KMS-11 (cell line): ENCODE measurements around the gene ZRANB2.

ENCODE experiments used
- H2AFZ ChIP-seq: fragments of 200-600 bp; sonication (generic); 2 replicates; pipeline ENCODE4 v1.6.1; 2016; ENCODE audit warnings: antibody characterized with exemption, mixed run types, low read depth
- H3K27ac ChIP-seq: fragments of 200-600 bp; sonication (generic); 2 replicates; pipeline ENCODE4 v1.6.1; 2016; ENCODE audit warnings: mild to moderate bottlenecking, mixed run types
- H3K27me3 ChIP-seq: fragments of 200-600 bp; sonication (generic); 2 replicates; pipeline ENCODE4 v1.6.1; 2017; ENCODE audit warnings: mild to moderate bottlenecking, low read depth, mixed run types, moderate library complexity; ENCODE audit not compliant: insufficient read depth
- H3K36me3 ChIP-seq: fragments of 200-600 bp; sonication (generic); 2 replicates; pipeline ENCODE4 v1.6.1; 2017; ENCODE audit warnings: mild to moderate bottlenecking, mixed run types; ENCODE audit not compliant: insufficient read depth
- H3K4me1 ChIP-seq: fragments of 200-600 bp; sonication (generic); 2 replicates; pipeline ENCODE4 v1.6.1; 2016; ENCODE audit warnings: mild to moderate bottlenecking, low read depth, mixed run types; ENCODE audit not compliant: poor library complexity, severe bottlenecking
- H3K4me2 ChIP-seq: fragments of 200-600 bp; sonication (generic); 2 replicates; pipeline ENCODE4 v1.7.0; 2016; ENCODE audit warnings: mild to moderate bottlenecking, mixed run types
- H3K4me3 ChIP-seq: fragments of 200-600 bp; sonication (generic); IDR thresholded peaks from 2 replicates; pipeline ENCODE4 v1.6.1; 2017; ENCODE audit warnings: low read depth, low read length, mixed read lengths; ENCODE audit not compliant: insufficient read depth
- H3K79me2 ChIP-seq: fragments of 200-600 bp; sonication (generic); 2 replicates; pipeline ENCODE4 v1.6.1; 2016; ENCODE audit warnings: low read depth, mixed run types; ENCODE audit not compliant: insufficient read depth
- H3K9ac ChIP-seq: fragments of 200-600 bp; sonication (generic); 2 replicates; pipeline ENCODE4 v1.6.1; 2016; ENCODE audit warnings: mild to moderate bottlenecking, mixed run types
- H4K20me1 ChIP-seq: fragments of 200-600 bp; sonication (generic); 2 replicates; pipeline ENCODE4 v1.6.1; 2016; ENCODE audit warnings: mild to moderate bottlenecking, mixed run types; ENCODE audit not compliant: insufficient read depth
- TF ChIP-seq, protein P1 (sequence below): fragments of 200-600 bp; sonication (generic); conservative IDR thresholded peaks from 2 replicates; pipeline ENCODE4 v1.6.1; 2017; ENCODE audit warnings: low read depth, mild to moderate bottlenecking, antibody characterized with exemption, low read length, moderate library complexity, mixed read lengths

Gene ZRANB2

DNA sequence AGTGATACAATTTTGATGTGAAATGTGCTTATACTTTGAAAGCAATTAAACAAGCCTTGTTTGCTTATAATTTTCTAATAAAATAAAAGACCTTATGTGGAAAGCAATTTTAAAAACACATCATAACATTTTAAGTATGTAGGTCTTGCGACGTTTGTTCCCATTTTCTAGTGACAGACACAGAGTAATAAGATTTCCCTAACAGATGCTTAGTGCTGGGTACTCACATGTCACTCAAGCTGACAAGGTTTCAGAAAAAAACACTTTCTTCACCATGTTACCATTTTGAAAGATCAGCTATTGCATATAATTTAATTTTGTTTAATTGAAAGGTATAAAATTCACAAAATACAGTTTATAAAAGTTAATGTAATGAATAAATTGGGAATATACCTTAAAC is 14.1 kb upstream of the ZRANB2 start:
- no peaks in the 10 kb centered on the region for H3K79me2 ChIP-seq
- TF ChIP-seq, protein P1, sequence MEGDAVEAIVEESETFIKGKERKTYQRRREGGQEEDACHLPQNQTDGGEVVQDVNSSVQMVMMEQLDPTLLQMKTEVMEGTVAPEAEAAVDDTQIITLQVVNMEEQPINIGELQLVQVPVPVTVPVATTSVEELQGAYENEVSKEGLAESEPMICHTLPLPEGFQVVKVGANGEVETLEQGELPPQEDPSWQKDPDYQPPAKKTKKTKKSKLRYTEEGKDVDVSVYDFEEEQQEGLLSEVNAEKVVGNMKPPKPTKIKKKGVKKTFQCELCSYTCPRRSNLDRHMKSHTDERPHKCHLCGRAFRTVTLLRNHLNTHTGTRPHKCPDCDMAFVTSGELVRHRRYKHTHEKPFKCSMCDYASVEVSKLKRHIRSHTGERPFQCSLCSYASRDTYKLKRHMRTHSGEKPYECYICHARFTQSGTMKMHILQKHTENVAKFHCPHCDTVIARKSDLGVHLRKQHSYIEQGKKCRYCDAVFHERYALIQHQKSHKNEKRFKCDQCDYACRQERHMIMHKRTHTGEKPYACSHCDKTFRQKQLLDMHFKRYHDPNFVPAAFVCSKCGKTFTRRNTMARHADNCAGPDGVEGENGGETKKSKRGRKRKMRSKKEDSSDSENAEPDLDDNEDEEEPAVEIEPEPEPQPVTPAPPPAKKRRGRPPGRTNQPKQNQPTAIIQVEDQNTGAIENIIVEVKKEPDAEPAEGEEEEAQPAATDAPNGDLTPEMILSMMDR: no peak
- no peak overlapping the region for H2AFZ ChIP-seq
- no peak overlapping the region for H3K4me3 ChIP-seq
- no peak overlapping the region for H3K27ac ChIP-seq
- no peak overlapping the region for H3K4me2 ChIP-seq
- no peaks in the 10 kb centered on the region for H3K36me3 ChIP-seq
- no peaks in the 10 kb centered on the region for H3K27me3 ChIP-seq
- no peak overlapping the region for H3K9ac ChIP-seq
- no peaks in the 10 kb centered on the region for H3K4me1 ChIP-seq
- H4K20me1 ChIP-seq: no peaks in the 10 kb centered on the region

- Histone ChIP-seq H3K9ac (no peak overlapping the region), H3K27me3 (no peaks in the 10 kb centered on the region), H4K20me1 (no peaks in the 10 kb centered on the region), H3K27ac (no peak overlapping the region), H2AFZ (no peak overlapping the region), H3K4me1 (no peaks in the 10 kb centered on the region), H3K4me2 (no peak overlapping the region), H3K36me3 (no peaks in the 10 kb centered on the region), H3K4me3 (no peak overlapping the region), H3K79me2 (no peaks in the 10 kb centered on the region)
- TF ChIP-seq, protein P1: no peak
Measured at GRCh38 chr1:71093938-71094337, 13.1 kb upstream of the ZRANB2 start.

GRCh38 chr1:71089536-71090270 is 8.9 kb upstream of the ZRANB2 start:
- Histone ChIP-seq H3K4me3 (no peak overlapping the region), H3K36me3 (no peaks in the 10 kb centered on the region), H3K9ac (no peak overlapping the region), H2AFZ (no peak overlapping the region), H4K20me1 (no peaks in the 10 kb centered on the region), H3K27ac (no peak overlapping the region), H3K79me2 (no peaks in the 10 kb centered on the region), H3K4me1 (no peaks in the 10 kb centered on the region), H3K4me2 (no peak overlapping the region), H3K27me3 (no peaks in the 10 kb centered on the region)
- TF ChIP-seq, protein P1: no peak

GRCh38 chr1:71088645-71089287 is 7.9 kb upstream of the ZRANB2 start:
- Histone ChIP-seq H4K20me1 (no peaks in the 10 kb centered on the region), H3K4me3 (no peak overlapping the region), H3K36me3 (no peaks in the 10 kb centered on the region), H3K27ac (no peak overlapping the region), H3K79me2 (no peaks in the 10 kb centered on the region), H3K27me3 (no peaks in the 10 kb centered on the region), H3K9ac (no peak overlapping the region), H3K4me1 (no peaks in the 10 kb centered on the region), H3K4me2 (no peak overlapping the region), H2AFZ (no peak overlapping the region)
- TF ChIP-seq, protein P1: no peak
